PFSK-1 (cell line): ENCODE data around the gene YWHAQ.

ENCODE experiments used
- POLR2AphosphoS5 ChIP-seq: IDR thresholded peaks from 2 replicates; pipeline ENCODE4 v1.6.1; 2012; ENCODE audit warnings: low read depth, mild to moderate bottlenecking, control low read depth, low read length, moderate library complexity
- REST ChIP-seq, 2 experiments: IDR thresholded peaks; 2 replicates each; pipeline versions ENCODE4 v1.6.1 to v1.8.0; 2011 to 2012; ENCODE audit warnings: low read depth in 2 of 2, low read length in 2 of 2, control low read depth in 1 of 2, inconsistent platforms in 1 of 2, mild to moderate bottlenecking in 1 of 2, moderate library complexity in 1 of 2; ENCODE audit not compliant: insufficient read depth in 1 of 2
- TAF1 ChIP-seq: IDR thresholded peaks from 2 replicates; pipeline ENCODE4 v1.6.1; 2012; ENCODE audit warnings: low read length, control low read depth, borderline replicate concordance; ENCODE audit not compliant: insufficient read depth

GRCh38 chr2:9653485-9654271 lies 22.9 kb upstream of the YWHAQ start:
- TF ChIP-seq TAF1 (no peak), POLR2AphosphoS5 (no peak), REST (IDR thresholded peaks at IDR 0.05; ENCODE audit: insufficient read depth in 1 of 2, low read depth in 2 of 2, low read length in 2 of 2) (no peak)
